ENCODE measurements around the gene CAP2. TPM values are rescaled to one million over a fixed set of nuclear protein-coding genes. Genes with fewer than 3 reads are reported as not detected.

Gene CAP2
- total RNA-seq, 1 experiment from 2014 or later = 11.5 TPM

- Mint-ChIP-seq H3K4me1 (peaks cover 14 to 17% of the 10 kb centered on the region in 2 experiments), H3K27ac (no peak overlapping the region; a peak in 1 of 7 replicates), H3K4me3 (no peak overlapping the region), H3K36me3 (ENCODE audit: insufficient read depth in 1 of 3, low read depth in 3 of 3) (peaks cover 0 to 8% (median 4%) of the 10 kb centered on the region in 3 experiments; a peak in 3 of 7 replicates), H3K9me3 (no peaks in the 10 kb centered on the region), H3K27me3 (ENCODE audit: low read depth) (no peaks in the 10 kb centered on the region)
- Histone ChIP-seq H3K23ac (ENCODE audit: insufficient read length, low read depth, low read length) (no peak overlapping the region), H3K14ac (ENCODE audit: insufficient read depth, low read length) (no peak overlapping the region), H3K9me3 (ENCODE audit: control insufficient read depth, low read depth, low read length) (no peaks in the 10 kb centered on the region), H4K8ac (replicated peaks; ENCODE audit: insufficient read length, low read depth, low read length) (no peak overlapping the region), H3K9ac (ENCODE audit: extremely low read depth, insufficient read length, low read length) (no peak overlapping the region), H4K91ac (ENCODE audit: insufficient read length, low read depth, low read length) (no peak overlapping the region), H3K23me2 (ENCODE audit: insufficient read length, low read depth, low read length, poor library complexity, severe bottlenecking) (no peaks in the 10 kb centered on the region), H3K4me1 (ENCODE audit: insufficient read depth, low read length) (no peaks in the 10 kb centered on the region; the same call in 1 of the 2 replicates), H2BK20ac (ENCODE audit: low read depth, low read length, poor library complexity, severe bottlenecking) (no peak overlapping the region), H2AFZ (ENCODE audit: low read length) (no peak overlapping the region), H3K79me1 (ENCODE audit: insufficient read depth, low read depth, low read length, poor library complexity, severe bottlenecking) (no peaks in the 10 kb centered on the region), H3K4ac (ENCODE audit: low read depth, low read length) (no peak overlapping the region), H2BK120ac (ENCODE audit: low read depth, low read length, poor library complexity, severe bottlenecking) (no peak overlapping the region), H3K79me2 (ENCODE audit: insufficient read depth, low read length) (no peaks in the 10 kb centered on the region), H3T11ph (ENCODE audit: low read length) (no peak overlapping the region), H3K27ac (ENCODE audit: insufficient read length, low read depth, low read length) (no peak overlapping the region), H3K56ac (ENCODE audit: insufficient read length, low read depth, low read length) (no peak overlapping the region), H2AK5ac (ENCODE audit: insufficient read length, low read length) (no peak overlapping the region), H2BK5ac (ENCODE audit: insufficient read length, low read length) (no peak overlapping the region), H3K27me3 (ENCODE audit: insufficient read depth, low read length) (no peaks in the 10 kb centered on the region), H4K20me1 (ENCODE audit: control insufficient read depth, insufficient read depth, insufficient read length) (no peaks in the 10 kb centered on the region), H3K4me2 (ENCODE audit: insufficient read depth, insufficient read length, low read length) (no peak overlapping the region), H2BK12ac (ENCODE audit: insufficient read length, low read depth, low read length) (no peak overlapping the region), H4K5ac (ENCODE audit: insufficient read length, low read depth, low read length) (no peak overlapping the region), H2BK15ac (ENCODE audit: low read depth, low read length) (no peak overlapping the region), H3K18ac (ENCODE audit: insufficient read length, low read depth, low read length) (no peak overlapping the region)
- no CpG with 5 or more reads among the region's 10 CpGs for WGBS (ENCODE audit: extremely low coverage, insufficient read length, low lambda C conversion rate)
- DNase-seq = no peak
- no peak for TF ChIP-seq CTCF (conservative IDR thresholded peaks at IDR 0.05)
Measured at GRCh38 chr6:17491416-17492142, 98.2 kb downstream of the CAP2 start.
